ENCODE measurements around the gene ZNF777.

GRCh38 chr7:149422162-149422913 lies 38.5 kb downstream of the ZNF777 start:
- TF ChIP-seq CTCF (IDR thresholded peaks at IDR 0.05; ENCODE audit: low read depth, low read length, poor library complexity, severe bottlenecking) = peak; percentile 56
- TF ChIP-seq EZH2phosphoT487 (IDR thresholded peaks at IDR 0.05; ENCODE audit: borderline replicate concordance, low read length) = no peak

All from DOHH2 (cell line).